HG02973 (cell line): Measurements from ENCODE around the gene TFEC.
A peak's percentile ranks its signal among the peaks of the same experiment; 100 is the strongest.
"Not testable (repeated sequence)": the region's sequence is repeated elsewhere in the genome, so short reads cannot be mapped to it uniquely, and the experiment has no call there.

Experiments
- ATAC-seq: cut with Tn5 transposase; IDR thresholded peaks from one replicate; pipeline ENCODE4 v1.9.1; 2021; ENCODE audit warnings: moderate library complexity; ENCODE audit not compliant: unreplicated experiment

TFEC gene

DNA sequence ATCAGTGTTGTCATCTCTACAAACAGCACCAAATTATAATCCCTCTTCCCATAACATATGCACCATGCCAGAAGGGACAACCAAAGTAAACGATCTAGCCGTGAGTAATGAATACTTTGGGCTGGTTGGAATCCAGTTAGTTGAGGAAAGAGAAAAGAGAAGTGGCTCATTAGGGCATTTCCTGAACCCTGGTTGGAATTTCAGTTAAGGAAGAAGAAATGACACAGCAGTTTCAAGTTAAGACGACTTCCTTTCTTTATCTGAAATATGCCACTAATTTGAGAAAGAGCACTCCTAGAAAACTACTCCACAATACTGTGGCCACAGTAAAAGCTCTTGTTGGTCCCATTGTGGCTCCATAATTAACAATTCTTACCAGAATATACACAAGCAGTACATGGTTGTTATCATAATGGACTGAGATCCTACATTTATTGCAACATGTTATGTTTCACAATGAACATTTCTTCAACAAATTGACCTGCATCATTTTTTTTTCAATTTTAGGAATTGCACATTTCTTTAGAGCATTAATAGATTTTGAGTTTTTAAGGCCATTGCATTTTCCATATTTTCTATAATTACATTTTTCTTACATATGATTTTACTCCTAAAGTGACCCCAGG, at the start of gene TFEC:
Gene TFEC (minus strand): TSS at position 113 of the 626 bp plus-strand sequence. CDS start 46,322 bp downstream, outside the sequence.
- ATAC-seq, result no peak

- ATAC-seq, result no peak
Measured at GRCh38 chr7:116075351-116076145, 45.0 kb upstream of the TFEC start.

DNA sequence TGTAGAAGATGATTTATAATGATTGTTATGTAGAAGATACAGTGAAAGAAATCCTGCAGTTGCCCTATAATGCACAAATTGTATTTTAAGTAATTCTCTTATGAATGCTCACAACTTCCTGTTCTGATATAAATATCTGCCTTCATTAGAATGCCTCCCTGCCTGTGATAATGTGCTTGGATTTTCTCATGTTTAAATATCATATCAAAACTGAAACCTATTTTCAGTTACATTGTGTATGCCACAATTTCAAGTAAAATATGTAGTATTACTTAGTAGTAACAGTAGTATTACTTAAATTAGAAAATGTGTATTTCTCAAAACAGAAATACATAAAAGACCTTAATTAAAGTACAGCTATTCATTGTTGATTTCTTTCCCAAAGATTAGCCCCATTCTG, 41.1 kb upstream of the TFEC start:
- ATAC-seq, result no peak

GRCh38 chr7:116064179-116064578, 33.6 kb upstream of the TFEC start:
- no peak for ATAC-seq

DNA sequence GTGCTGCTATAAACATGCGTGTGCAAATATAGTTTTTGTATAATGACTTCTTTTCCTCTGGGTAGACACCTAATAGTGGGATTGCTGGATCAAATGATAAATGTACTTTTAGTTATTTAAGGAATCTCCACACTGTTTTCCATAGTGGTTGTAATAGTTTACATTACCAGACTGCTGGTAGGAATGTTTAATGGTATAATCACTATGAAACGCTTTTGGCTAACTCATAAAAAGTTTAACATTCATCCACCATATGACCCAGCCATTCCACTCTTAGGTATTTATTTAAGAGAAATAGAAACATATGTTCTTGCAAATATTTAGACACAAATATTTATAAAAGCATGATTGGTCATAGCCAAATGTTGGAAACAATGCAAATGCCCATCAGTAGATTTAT, 32.1 kb upstream of the TFEC start:
- no peak for ATAC-seq

DNA sequence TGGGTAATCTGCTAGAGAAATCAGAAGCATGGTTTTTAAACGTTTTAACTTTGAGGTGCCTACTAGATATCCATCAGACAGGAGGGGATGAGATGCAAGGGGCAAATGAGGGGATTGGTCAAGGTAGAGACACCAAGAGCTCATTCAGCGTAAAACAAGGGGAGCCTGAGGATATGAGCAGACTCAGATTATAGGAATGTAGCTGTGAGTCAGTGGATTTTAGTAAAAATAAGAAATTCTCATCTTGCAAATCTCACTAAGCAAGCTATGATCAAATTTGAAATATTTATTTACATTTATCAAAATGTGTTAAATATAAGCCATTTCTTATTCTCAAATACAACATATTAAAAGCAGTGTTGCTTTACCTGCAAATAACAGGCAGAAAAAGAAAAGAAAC, 21.4 kb upstream of the TFEC start:
- no peak for ATAC-seq

DNA sequence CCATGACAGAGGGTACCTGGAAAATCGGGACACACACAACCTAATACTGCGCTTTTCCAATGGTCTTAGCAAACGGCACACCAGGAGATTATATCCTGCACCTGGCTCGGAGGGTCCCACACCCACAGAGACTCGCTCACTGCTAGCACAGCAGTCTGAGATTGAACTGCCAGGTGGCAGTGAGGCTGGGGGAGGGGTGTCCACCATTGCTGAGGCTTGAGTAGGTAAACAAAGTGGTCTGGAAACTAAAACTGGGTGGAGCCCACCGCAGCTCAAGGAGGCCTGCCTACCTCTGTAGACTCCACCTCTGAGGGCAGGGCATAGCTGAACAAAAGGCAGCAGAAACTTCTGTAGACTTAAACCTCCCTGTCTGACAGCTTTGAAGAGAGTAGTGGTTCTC, 16.7 kb upstream of the TFEC start:
- not testable (repeated sequence) for ATAC-seq

DNA sequence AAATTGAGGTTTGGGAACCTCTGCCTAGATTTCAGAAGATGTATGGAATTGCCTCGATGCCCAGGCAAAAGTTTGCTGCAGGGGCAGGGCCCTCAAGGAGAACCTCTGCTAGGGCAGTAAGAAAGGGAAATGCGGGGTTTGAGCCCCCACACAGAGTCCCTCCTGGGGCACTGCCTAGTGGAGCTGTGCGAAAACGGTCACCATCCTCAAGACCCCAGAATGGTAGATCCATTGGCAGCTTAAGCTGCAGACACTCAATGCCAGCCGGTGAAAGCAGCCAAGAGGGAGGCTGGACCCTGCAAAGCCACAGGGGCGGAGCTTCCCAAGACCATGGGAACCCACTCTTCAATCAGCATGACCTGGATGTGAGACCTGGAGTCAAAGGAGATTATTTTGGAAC, 15.0 kb upstream of the TFEC start:
- no peak for ATAC-seq

DNA sequence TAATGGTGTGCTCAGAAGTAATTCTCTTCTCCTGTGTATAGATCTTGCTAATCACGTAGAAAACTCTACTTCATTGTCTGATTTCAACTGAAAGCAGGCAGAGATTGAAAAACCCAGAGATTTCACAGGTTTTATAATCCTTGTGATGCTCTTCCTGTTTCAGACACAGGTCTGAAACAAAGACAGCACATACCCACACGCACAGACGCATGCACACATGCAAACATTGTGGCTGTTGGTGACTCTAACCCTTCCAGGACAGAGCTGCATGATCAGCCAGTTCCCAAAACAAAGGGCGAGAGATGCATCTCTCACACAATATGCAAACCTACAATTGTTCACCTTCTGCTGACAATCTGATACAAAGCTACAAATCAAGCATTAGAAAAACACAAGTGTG, 11.1 kb upstream of the TFEC start:
- ATAC-seq, result peak; percentile 90

DNA sequence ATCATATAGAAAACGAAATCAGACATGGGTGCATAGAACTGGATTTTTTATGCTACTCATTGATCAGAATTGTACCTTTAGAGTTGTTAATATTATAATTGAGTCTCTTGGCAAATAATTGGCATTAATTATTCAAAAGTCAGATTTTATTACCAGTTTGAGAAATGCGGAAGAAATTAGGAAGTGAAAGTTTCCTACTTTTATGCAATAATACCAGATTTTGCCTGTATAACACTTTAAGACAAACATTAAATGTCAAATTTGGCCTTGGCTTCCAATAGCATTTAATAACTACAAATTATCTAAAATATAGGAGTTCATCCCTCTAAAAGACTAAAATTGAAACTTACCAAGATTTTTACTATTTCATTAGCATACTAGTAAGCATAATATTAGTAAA, 6.8 kb upstream of the TFEC start:
- no peak for ATAC-seq

GRCh38 chr7:116034411-116034810, 3.8 kb upstream of the TFEC start:
- ATAC-seq, result no peak

GRCh38 chr7:116032886-116033285, 2.3 kb upstream of the TFEC start:
- ATAC-seq, result no peak

DNA sequence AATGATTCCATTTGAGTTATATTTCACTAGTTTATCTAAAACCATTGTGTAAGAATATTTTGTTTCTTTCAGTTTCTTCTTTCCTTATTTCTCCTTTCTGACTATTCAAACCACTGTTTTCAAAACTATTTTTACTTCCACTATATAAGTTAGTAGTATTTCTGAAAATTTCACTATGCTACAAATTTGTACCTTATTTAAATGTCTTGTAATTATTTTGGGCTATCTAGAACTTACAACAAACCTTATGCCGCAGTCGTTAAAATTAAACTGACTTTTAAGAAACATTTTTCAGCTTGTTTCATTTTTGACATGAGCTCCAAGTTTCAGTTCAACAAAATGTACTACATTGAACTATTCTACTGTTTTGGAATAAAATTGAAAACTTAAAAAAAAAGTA, 1.8 kb downstream of the TFEC start:
- peak; percentile 51 for ATAC-seq

DNA sequence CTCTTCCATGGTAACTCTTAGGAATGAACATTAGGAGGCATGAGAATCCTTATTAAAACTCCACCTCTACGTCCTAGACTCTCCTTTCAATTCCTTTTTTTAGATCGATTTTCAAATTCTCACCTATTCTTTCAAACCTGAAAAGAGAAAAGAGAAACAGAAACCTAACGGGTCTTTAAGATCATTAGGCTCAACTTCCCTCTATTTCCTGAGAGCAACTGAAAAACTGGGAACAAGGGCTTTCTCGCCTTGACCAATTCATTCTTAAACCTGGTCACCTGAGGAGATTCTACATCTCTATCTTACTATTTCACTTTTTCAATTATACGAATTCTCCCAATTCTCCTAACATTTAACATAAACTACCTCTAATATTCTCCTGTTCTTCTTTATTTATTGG, 2.8 kb downstream of the TFEC start:
- no peak for ATAC-seq

- no peak for ATAC-seq
Measured at GRCh38 chr7:116024826-116025809, 5.4 kb downstream of the TFEC start.

GRCh38 chr7:116021237-116021636, 9.3 kb downstream of the TFEC start:
- peak; percentile 77 for ATAC-seq

- ATAC-seq, result peak; percentile 35
Measured at GRCh38 chr7:116018731-116019130, 11.8 kb downstream of the TFEC start.

- no peak for ATAC-seq
Measured at GRCh38 chr7:116013675-116014074, 16.9 kb downstream of the TFEC start.

- ATAC-seq, result no peak
Measured at GRCh38 chr7:116011584-116011983, 19.0 kb downstream of the TFEC start.

DNA sequence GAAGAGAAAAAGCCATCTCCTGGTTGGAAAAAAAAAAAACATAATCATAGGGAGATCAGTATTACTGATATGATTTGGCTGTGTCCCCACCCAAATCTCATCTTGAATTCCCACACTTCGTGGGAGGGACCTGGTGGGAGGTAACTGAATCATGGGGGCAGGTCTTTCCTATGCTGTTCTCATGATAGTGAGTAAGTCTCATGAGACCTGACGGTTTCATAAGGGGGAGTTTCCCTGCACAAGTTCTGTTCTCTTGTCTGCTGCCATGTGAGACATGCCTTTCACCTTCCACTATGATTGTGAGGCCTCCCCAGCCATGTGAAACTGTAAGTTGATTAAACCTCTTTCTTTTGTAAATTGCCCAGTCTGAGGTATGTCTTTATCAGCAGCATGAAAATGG, 25.8 kb downstream of the TFEC start:
- ATAC-seq, result not testable (repeated sequence)

DNA sequence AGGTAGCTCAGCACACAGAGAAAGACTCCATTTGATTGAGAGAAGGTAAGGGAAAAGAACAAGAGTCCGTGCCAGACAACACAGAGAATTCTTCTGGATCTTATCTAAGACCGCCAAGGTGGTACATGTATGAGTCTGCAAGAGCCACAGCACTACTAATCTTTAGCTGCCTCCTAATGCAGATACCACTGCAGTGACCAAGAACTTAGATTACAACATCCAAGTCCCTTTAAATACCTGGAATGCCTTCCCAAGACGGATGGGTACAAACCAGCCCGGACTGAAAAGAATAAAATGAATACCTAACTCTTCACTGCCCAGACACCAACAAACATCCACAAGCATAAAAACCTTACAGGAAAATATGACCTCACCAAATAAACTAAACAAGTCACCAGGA, 33.3 kb downstream of the TFEC start:
- no peak for ATAC-seq
